Measurements from ENCODE around the gene TXNL4B. TPM values are rescaled to one million over a fixed set of nuclear protein-coding genes. Genes with fewer than 3 reads are reported as not detected.

TXNL4B gene
- total RNA-seq, 1 experiment from 2014 or later, result 8.3 TPM

DNA sequence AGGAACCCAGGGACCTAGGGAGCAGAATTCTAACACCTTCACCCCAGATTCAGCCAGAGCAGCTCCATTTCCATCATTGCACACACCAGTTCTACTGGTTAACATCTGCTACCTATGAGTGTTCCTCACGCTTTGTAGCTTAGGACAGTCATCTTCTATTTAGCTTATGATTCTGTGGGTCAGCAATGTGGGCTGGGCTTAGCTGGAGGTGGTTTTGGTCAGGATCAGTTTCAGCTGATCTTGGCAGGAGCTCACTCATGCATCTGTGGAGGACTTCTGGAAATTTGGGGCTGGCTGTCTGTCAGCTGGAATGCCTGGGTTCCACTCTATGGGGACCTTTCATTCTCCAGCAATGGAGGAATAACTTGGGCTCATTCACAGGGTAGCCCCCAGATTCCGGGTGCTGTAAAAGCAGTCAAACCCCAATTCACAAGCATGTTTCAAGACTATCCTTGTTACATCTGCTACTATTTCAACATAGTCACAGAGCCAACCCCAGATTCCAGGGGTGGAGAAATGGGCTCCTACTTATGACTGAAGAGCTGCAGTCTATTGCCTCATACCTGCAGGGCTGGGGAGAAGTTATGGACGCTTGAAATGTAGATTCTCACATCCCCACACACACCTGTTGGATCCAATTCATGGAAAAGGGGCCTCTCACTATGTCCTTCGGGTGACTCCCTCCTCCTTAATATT is 42.5 kb downstream of the TXNL4B start:
- POLR2A ChIA-PET, result no interaction called here
- no peaks in the 10 kb centered on the region for H3K36me3 Mint-ChIP-seq
- no peak for DNase-seq (ENCODE audit: low spot score)
- ATAC-seq, result no peak
- H3K4me3 Mint-ChIP-seq, result no peak overlapping the region
- H3K27me3 Mint-ChIP-seq (ENCODE audit: low read depth), result peaks cover 16% of the 10 kb centered on the region
- TF ChIP-seq TEAD1 (CRISPR knock-in tag; IDR thresholded peaks at IDR 0.05) (no peak), ZNF232 (CRISPR knock-in tag; IDR thresholded peaks at IDR 0.05) (no peak), NFATC4 (CRISPR knock-in tag; IDR thresholded peaks at IDR 0.05) (no peak), FOXP1 (CRISPR knock-in tag; IDR thresholded peaks at IDR 0.05; ENCODE audit: borderline replicate concordance) (no peak), HMGXB4 (CRISPR knock-in tag; IDR thresholded peaks at IDR 0.05) (no peak), ZNF121 (CRISPR knock-in tag; IDR thresholded peaks at IDR 0.05) (no peak), CREB1 (CRISPR knock-in tag; IDR thresholded peaks at IDR 0.05) (no peak), TP53 (CRISPR knock-in tag; IDR thresholded peaks at IDR 0.05) (no peak), GTF2I (CRISPR knock-in tag; conservative IDR thresholded peaks at IDR 0.05) (no peak), ELF4 (CRISPR knock-in tag; IDR thresholded peaks at IDR 0.05; ENCODE audit: low read depth) (no peak), ATF1 (CRISPR knock-in tag; IDR thresholded peaks at IDR 0.05) (no peak), ZNF396 (CRISPR knock-in tag; IDR thresholded peaks at IDR 0.05; ENCODE audit: borderline replicate concordance) (no peak), ZNF512 (CRISPR knock-in tag; IDR thresholded peaks at IDR 0.05; ENCODE audit: borderline replicate concordance) (no peak)
- TF ChIP-seq, protein P1, sequence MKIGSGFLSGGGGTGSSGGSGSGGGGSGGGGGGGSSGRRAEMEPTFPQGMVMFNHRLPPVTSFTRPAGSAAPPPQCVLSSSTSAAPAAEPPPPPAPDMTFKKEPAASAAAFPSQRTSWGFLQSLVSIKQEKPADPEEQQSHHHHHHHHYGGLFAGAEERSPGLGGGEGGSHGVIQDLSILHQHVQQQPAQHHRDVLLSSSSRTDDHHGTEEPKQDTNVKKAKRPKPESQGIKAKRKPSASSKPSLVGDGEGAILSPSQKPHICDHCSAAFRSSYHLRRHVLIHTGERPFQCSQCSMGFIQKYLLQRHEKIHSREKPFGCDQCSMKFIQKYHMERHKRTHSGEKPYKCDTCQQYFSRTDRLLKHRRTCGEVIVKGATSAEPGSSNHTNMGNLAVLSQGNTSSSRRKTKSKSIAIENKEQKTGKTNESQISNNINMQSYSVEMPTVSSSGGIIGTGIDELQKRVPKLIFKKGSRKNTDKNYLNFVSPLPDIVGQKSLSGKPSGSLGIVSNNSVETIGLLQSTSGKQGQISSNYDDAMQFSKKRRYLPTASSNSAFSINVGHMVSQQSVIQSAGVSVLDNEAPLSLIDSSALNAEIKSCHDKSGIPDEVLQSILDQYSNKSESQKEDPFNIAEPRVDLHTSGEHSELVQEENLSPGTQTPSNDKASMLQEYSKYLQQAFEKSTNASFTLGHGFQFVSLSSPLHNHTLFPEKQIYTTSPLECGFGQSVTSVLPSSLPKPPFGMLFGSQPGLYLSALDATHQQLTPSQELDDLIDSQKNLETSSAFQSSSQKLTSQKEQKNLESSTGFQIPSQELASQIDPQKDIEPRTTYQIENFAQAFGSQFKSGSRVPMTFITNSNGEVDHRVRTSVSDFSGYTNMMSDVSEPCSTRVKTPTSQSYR (CRISPR knock-in tag; IDR thresholded peaks at IDR 0.05), result no peak
- TF ChIP-seq, protein P2, sequence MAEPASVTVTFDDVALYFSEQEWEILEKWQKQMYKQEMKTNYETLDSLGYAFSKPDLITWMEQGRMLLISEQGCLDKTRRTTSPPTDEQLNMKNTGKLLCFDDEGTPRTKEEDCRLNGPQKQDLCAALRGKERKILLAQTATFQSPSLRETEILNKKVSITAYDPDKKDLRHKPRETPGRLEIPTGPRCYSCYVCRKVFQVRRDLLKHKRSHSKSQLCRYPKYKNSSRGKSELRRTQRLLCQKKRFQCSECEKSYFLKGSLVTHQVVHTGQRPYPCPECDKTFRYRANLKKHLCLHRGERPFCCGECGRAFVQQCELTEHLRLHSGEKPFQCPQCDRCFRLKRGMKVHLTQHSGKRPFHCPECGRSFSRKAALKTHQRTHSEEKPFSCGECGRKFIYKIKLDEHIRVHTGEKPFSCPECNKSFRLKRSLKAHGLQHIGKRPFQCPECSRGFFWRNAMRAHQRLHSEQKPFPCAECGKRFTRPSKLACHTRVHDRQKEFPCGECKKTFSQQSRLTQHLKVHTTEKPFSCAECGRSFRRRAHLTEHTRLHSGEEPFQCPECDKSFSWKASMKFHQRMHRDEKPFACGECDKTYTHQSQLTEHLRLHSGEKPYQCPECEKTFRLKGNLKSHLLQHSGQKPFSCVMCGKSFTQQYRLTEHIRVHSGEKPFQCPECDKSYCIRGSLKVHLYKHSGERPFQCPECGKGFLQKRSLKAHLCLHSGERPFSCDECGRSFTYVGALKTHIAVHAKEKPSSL (CRISPR knock-in tag; conservative IDR thresholded peaks at IDR 0.05), result no peak
- TF ChIP-seq, protein P3, sequence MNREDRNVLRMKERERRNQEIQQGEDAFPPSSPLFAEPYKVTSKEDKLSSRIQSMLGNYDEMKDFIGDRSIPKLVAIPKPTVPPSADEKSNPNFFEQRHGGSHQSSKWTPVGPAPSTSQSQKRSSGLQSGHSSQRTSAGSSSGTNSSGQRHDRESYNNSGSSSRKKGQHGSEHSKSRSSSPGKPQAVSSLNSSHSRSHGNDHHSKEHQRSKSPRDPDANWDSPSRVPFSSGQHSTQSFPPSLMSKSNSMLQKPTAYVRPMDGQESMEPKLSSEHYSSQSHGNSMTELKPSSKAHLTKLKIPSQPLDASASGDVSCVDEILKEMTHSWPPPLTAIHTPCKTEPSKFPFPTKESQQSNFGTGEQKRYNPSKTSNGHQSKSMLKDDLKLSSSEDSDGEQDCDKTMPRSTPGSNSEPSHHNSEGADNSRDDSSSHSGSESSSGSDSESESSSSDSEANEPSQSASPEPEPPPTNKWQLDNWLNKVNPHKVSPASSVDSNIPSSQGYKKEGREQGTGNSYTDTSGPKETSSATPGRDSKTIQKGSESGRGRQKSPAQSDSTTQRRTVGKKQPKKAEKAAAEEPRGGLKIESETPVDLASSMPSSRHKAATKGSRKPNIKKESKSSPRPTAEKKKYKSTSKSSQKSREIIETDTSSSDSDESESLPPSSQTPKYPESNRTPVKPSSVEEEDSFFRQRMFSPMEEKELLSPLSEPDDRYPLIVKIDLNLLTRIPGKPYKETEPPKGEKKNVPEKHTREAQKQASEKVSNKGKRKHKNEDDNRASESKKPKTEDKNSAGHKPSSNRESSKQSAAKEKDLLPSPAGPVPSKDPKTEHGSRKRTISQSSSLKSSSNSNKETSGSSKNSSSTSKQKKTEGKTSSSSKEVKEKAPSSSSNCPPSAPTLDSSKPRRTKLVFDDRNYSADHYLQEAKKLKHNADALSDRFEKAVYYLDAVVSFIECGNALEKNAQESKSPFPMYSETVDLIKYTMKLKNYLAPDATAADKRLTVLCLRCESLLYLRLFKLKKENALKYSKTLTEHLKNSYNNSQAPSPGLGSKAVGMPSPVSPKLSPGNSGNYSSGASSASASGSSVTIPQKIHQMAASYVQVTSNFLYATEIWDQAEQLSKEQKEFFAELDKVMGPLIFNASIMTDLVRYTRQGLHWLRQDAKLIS (CRISPR knock-in tag; IDR thresholded peaks at IDR 0.05; ENCODE audit: borderline replicate concordance), result no peak
- no peaks in the 10 kb centered on the region for H3K4me1 Mint-ChIP-seq
- CTCF ChIA-PET, result no interaction called here
- no peak overlapping the region for H3K27ac Mint-ChIP-seq
- H3K9me3 Mint-ChIP-seq, result peaks cover 12% of the 10 kb centered on the region

Measured in WTC11 (cell line).